ENCODE results near the gene ERN1.

DNA sequence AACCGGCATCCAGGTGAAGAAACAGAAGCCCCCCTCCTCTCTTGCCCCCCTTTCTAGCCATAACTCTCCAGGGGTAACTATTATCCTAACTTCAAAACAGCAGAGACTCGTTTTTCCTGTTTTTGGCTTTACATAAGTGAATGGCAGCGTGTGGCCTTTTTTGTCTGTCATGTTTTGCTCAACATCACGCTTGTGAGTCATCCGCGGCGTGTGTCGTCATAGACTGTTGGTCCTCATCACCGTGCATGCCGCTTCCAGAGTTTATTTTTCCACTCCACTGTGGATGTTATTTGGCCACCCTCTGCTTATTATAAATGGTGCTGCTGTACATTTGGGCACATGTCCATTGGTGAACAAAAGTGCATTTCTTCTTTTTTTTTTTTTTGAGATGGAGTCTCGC, 52.6 kb downstream of the ERN1 start:
- TF ChIP-seq, protein P1, sequence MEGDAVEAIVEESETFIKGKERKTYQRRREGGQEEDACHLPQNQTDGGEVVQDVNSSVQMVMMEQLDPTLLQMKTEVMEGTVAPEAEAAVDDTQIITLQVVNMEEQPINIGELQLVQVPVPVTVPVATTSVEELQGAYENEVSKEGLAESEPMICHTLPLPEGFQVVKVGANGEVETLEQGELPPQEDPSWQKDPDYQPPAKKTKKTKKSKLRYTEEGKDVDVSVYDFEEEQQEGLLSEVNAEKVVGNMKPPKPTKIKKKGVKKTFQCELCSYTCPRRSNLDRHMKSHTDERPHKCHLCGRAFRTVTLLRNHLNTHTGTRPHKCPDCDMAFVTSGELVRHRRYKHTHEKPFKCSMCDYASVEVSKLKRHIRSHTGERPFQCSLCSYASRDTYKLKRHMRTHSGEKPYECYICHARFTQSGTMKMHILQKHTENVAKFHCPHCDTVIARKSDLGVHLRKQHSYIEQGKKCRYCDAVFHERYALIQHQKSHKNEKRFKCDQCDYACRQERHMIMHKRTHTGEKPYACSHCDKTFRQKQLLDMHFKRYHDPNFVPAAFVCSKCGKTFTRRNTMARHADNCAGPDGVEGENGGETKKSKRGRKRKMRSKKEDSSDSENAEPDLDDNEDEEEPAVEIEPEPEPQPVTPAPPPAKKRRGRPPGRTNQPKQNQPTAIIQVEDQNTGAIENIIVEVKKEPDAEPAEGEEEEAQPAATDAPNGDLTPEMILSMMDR (conservative IDR thresholded peaks at IDR 0.05), result no peak
- TF ChIP-seq ZFX (IDR thresholded peaks at IDR 0.05), result no peak
